ENCODE measurements around the gene DCAF6.

DCAF6 gene

DNA sequence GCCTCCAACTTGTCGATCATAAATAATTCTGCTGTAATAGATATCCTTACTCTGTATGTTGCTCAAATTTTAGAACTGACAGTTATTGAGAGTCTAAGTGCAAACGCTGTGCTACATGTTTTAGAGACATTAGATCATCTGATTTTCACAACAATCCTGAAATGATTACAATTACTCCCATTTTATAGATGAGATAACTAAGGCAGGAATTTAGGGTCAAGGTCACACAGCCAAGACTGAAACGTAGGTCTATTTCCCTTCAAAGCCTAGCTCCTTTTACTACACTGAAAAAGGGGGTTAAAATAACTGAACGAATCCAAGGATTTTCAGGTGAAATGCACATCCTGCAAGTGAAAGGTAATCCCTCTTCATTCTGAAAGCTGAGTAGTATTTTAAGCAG lies 2.7 kb upstream of the DCAF6 start:
- H3K36me3 ChIP-seq (ENCODE audit: control insufficient read depth in 4 of 4, insufficient read depth in 4 of 4, low read length in 3 of 4) = no peaks in the 10 kb centered on the region
- H3K9me3 ChIP-seq (ENCODE audit: control extremely low read depth in 1 of 5, control insufficient read depth in 4 of 5, insufficient read depth in 2 of 5, low read depth in 1 of 5, low read length in 4 of 5) = no peaks in the 10 kb centered on the region
- ChIA-PET CTCF (interaction anchor here (0.8 to 1.4 kb wide), 2 partner anchors 10 to 37 kb away, joined by 3 read pairs; no protein-coding TSS in a partner anchor), POLR2A (no interaction called here)
- H3K27me3 ChIP-seq (replicated peaks in 2 of 5; ENCODE audit: control insufficient read depth in 4 of 5, insufficient read depth in 5 of 5, low read length in 4 of 5) = no peaks in the 10 kb centered on the region
- no peak for DNase-seq
- WGBS (ENCODE audit: insufficient coverage) = no CpG with 5 or more reads among the region's 4 CpGs
- peaks cover 8 to 34% (median 21%) of the 10 kb centered on the region in 4 experiments for H3K4me1 ChIP-seq (ENCODE audit: control extremely low read depth in 1 of 4, control insufficient read depth in 4 of 4, insufficient read depth in 4 of 4, low read length in 3 of 4)
- peak overlapping the region in 3 of 7 experiments; percentile 75 to 99 (median 99) for H3K4me3 ChIP-seq (ENCODE audit: control insufficient read depth in 1 of 7, extremely low read depth in 1 of 7, insufficient read depth in 4 of 7, low read depth in 2 of 7, low read length in 6 of 7)
- peak overlapping the region in 1 of 2 experiments; percentile 98 for H3K27ac ChIP-seq (ENCODE audit: insufficient read depth in 1 of 2, low read depth in 1 of 2, low read length in 2 of 2, poor library complexity in 1 of 2, severe bottlenecking in 2 of 2)

GRCh38 chr1:167934426-167935215 lies 1.9 kb upstream of the DCAF6 start:
- WGBS (ENCODE audit: insufficient coverage) = no CpG with 5 or more reads among the region's 4 CpGs
- CTCF ChIA-PET = interaction anchor here (1.4 to 1.9 kb wide), 3 partner anchors 11 to 149 kb away, joined by 3 to 5 read pairs (median 4); no protein-coding TSS in a partner anchor
- H3K9me3 ChIP-seq (ENCODE audit: control extremely low read depth in 1 of 5, control insufficient read depth in 4 of 5, insufficient read depth in 2 of 5, low read depth in 1 of 5, low read length in 4 of 5) = no peaks in the 10 kb centered on the region
- no peaks in the 10 kb centered on the region for H3K36me3 ChIP-seq (ENCODE audit: control insufficient read depth in 4 of 4, insufficient read depth in 4 of 4, low read length in 3 of 4)
- POLR2A ChIA-PET = interaction anchor here (0.8 kb wide), 1 partner anchor 227 kb away, joined by 4 read pairs; no protein-coding TSS in a partner anchor
- H3K4me3 ChIP-seq (ENCODE audit: control insufficient read depth in 1 of 7, extremely low read depth in 1 of 7, insufficient read depth in 4 of 7, low read depth in 2 of 7, low read length in 6 of 7) = peak overlapping the region; percentile 75 to 99 (median 95)
- H3K27me3 ChIP-seq (replicated peaks in 2 of 5; ENCODE audit: control insufficient read depth in 4 of 5, insufficient read depth in 5 of 5, low read length in 4 of 5) = no peaks in the 10 kb centered on the region
- peak in 1 of 3 donors; percentile 7 for DNase-seq
- peaks cover 8 to 38% (median 22%) of the 10 kb centered on the region in 4 experiments for H3K4me1 ChIP-seq (ENCODE audit: control extremely low read depth in 1 of 4, control insufficient read depth in 4 of 4, insufficient read depth in 4 of 4, low read length in 3 of 4)
- peak overlapping the region; percentile 98 for H3K27ac ChIP-seq (ENCODE audit: insufficient read depth in 1 of 2, low read depth in 1 of 2, low read length in 2 of 2, poor library complexity in 1 of 2, severe bottlenecking in 2 of 2)

DNA sequence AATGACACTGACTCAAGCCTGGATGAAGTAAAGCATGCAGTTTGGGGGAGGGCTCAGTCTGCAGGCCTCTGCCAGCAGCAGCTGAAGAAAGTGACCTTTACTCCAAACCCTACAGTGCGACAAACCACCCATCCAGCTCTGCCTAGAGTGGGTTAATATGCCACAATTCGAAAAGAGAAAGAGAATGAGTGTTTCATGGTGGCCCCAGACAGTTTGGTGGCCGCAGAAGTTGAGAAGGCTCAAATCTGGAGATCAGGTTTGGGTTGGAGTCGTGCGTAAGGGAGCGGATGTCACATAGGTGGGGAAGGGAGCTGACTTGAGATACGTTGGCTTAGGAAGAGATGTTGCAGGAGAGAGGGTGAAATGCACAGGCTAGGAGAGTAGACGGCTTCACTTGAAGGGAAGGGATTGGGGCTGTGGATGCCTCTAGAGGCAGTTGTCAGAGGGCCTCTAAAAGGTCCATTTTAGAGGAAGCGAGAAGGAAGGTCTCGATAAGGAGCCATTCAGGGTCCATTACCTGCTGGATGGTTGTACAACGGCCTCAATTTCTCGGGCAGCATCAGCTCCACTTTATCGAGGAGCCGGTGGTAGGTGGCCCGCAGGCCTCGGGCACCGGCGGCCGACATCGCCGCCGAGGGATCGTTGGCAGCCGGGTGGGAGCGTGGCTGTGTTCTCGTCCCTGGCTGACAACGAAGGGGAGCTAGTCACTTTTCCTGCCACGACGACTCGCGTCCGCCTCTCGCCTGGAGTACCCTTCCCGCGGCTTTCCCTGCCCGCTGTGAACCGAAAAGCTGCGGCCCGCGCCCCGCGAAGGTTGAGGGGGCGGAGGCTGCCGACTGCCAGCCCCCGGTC lies 1.0 kb upstream of the DCAF6 start:
- H3K36me3 ChIP-seq (ENCODE audit: control insufficient read depth in 4 of 4, insufficient read depth in 4 of 4, low read length in 3 of 4) = no peaks in the 10 kb centered on the region
- H3K4me3 ChIP-seq (ENCODE audit: control insufficient read depth in 1 of 7, extremely low read depth in 1 of 7, insufficient read depth in 4 of 7, low read depth in 2 of 7, low read length in 6 of 7) = peak overlapping the region; percentile 75 to 99 (median 95)
- 0% methylated on average over 43 of the region's 45 CpGs for WGBS (ENCODE audit: insufficient coverage)
- peak; percentile 31 to 66 (median 53) for DNase-seq
- POLR2A ChIA-PET = interaction anchor here (0.7 to 1.6 kb wide), 6 partner anchors 9 to 1082 kb away, joined by 3 to 6 read pairs (median 4); partner anchors contain the start of gene ADCY10
- H3K27ac ChIP-seq (ENCODE audit: insufficient read depth in 1 of 2, low read depth in 1 of 2, low read length in 2 of 2, poor library complexity in 1 of 2, severe bottlenecking in 2 of 2) = peak overlapping the region; percentile 98
- no peaks in the 10 kb centered on the region for H3K9me3 ChIP-seq (ENCODE audit: control extremely low read depth in 1 of 5, control insufficient read depth in 4 of 5, insufficient read depth in 2 of 5, low read depth in 1 of 5, low read length in 4 of 5)
- no peaks in the 10 kb centered on the region for H3K27me3 ChIP-seq (replicated peaks in 2 of 5; ENCODE audit: control insufficient read depth in 4 of 5, insufficient read depth in 5 of 5, low read length in 4 of 5)
- H3K4me1 ChIP-seq (ENCODE audit: control extremely low read depth in 1 of 4, control insufficient read depth in 4 of 4, insufficient read depth in 4 of 4, low read length in 3 of 4) = peaks cover 8 to 38% (median 22%) of the 10 kb centered on the region in 4 experiments
- CTCF ChIA-PET = interaction anchor here (1.0 to 1.9 kb wide), 4 partner anchors 12 to 148 kb away, joined by 3 to 5 read pairs (median 4); no protein-coding TSS in a partner anchor

DNA sequence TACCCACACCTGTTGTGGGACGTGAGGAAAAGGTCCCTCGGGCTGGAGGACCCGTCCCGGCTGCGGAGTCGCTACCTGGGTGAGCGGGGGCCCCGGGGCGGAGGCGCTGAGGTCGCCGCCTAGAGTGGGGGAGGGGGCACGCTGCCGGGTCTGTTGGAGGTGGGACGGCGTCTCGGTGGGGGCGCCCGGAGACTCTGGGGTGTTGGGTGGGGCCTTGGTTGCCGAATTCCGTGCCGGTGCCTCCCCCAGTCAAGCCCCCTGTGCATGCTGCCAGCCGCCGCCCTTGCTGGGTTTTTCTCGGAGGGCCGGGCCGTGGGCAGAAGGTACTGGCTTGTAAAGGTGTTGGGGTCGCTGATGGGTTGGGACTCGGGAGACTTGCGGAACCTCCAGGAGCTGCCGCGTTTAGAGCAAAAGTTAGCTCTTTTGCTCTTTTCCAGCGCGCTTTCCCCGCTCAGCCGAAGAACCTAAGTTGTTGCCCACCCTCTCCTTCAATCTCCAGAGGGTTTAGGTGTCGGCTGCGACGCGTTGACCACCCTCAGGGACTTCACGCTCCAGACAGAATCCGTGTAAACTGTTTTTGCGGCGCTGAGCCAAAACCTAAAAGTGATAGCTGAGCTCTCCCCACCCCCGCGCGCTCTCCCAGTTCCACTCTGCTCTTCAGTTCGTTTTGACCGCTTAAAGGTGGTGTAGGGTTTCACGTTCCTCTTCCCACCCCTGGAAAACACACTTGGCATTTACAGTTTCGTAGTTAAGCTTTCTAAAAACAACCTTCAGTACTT lies 636 bp downstream of the DCAF6 start, which contains the start of gene MPC2:
MPC2 (minus strand) TSS at position 143 of the 779 bp plus-strand sequence. CDS start 1,231 bp downstream, outside the sequence.
- DNase-seq = peak; percentile 46 to 73 (median 67)
- H3K27me3 ChIP-seq (replicated peaks in 2 of 5; ENCODE audit: control insufficient read depth in 4 of 5, insufficient read depth in 5 of 5, low read length in 4 of 5) = no peaks in the 10 kb centered on the region
- H3K4me1 ChIP-seq (ENCODE audit: control extremely low read depth in 1 of 4, control insufficient read depth in 4 of 4, insufficient read depth in 4 of 4, low read length in 3 of 4) = peaks cover 8 to 38% (median 22%) of the 10 kb centered on the region in 4 experiments
- H3K4me3 ChIP-seq (ENCODE audit: control insufficient read depth in 1 of 7, extremely low read depth in 1 of 7, insufficient read depth in 4 of 7, low read depth in 2 of 7, low read length in 6 of 7) = peak within 1 kb of the TSS; percentile 75 to 99 (median 95)
- H3K9me3 ChIP-seq (ENCODE audit: control extremely low read depth in 1 of 5, control insufficient read depth in 4 of 5, insufficient read depth in 2 of 5, low read depth in 1 of 5, low read length in 4 of 5) = no peaks in the 10 kb centered on the region
- WGBS (ENCODE audit: insufficient coverage) = under 1% methylated on average over 39 of the region's 51 CpGs
- peaks cover 0 to 4% (median 0%) of the 10 kb centered on the region in 4 experiments for H3K36me3 ChIP-seq (ENCODE audit: control insufficient read depth in 4 of 4, insufficient read depth in 4 of 4, low read length in 3 of 4)
- ChIA-PET POLR2A (interaction anchor here (0.7 to 1.6 kb wide), 4 partner anchors 23 to 114 kb away, joined by 3 to 5 read pairs (median 3); partner anchors contain the start of gene ADCY10), CTCF (interaction anchor here (0.6 to 1.1 kb wide), 4 partner anchors 129 to 718 kb away, joined by 3 to 4 read pairs (median 3); no protein-coding TSS in a partner anchor)
- H3K27ac ChIP-seq (ENCODE audit: insufficient read depth in 1 of 2, low read depth in 1 of 2, low read length in 2 of 2, poor library complexity in 1 of 2, severe bottlenecking in 2 of 2) = peak within 1 kb of the TSS; percentile 98

DNA sequence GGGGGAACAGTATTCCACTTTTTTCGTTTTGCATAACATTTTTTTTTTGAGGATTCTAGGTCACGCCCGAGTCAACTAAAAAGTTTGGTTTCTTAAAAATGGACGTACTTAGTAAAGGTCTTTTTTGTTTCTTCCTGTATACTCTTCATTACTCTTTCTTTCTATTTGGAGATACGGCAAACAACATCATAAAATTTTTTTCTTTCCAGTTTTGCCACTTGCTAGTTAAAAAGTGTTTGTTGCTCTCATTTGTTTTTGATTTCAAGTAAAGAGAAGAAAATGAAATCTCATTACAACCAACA lies 1.2 kb downstream of the DCAF6 start:
- peak overlapping the region; percentile 98 for H3K27ac ChIP-seq (ENCODE audit: insufficient read depth in 1 of 2, low read depth in 1 of 2, low read length in 2 of 2, poor library complexity in 1 of 2, severe bottlenecking in 2 of 2)
- POLR2A ChIA-PET = no interaction called here
- H3K9me3 ChIP-seq (ENCODE audit: control extremely low read depth in 1 of 5, control insufficient read depth in 4 of 5, insufficient read depth in 2 of 5, low read depth in 1 of 5, low read length in 4 of 5) = no peaks in the 10 kb centered on the region

GRCh38 chr1:167938080-167938636 lies 1.7 kb downstream of the DCAF6 start:
- H3K4me1 ChIP-seq (ENCODE audit: control extremely low read depth in 1 of 4, control insufficient read depth in 4 of 4, insufficient read depth in 4 of 4, low read length in 3 of 4) = peaks cover 4 to 34% (median 22%) of the 10 kb centered on the region in 4 experiments
- H3K4me3 ChIP-seq (ENCODE audit: control insufficient read depth in 1 of 7, extremely low read depth in 1 of 7, insufficient read depth in 4 of 7, low read depth in 2 of 7, low read length in 6 of 7) = peak overlapping the region in 6 of 7 experiments; percentile 75 to 99 (median 95)
- H3K27me3 ChIP-seq (replicated peaks in 2 of 5; ENCODE audit: control insufficient read depth in 4 of 5, insufficient read depth in 5 of 5, low read length in 4 of 5) = no peaks in the 10 kb centered on the region
- WGBS (ENCODE audit: insufficient coverage) = no CpG with 5 or more reads among the region's 5 CpGs
- no peaks in the 10 kb centered on the region for H3K9me3 ChIP-seq (ENCODE audit: control extremely low read depth in 1 of 5, control insufficient read depth in 4 of 5, insufficient read depth in 2 of 5, low read depth in 1 of 5, low read length in 4 of 5)
- no peak for DNase-seq
- H3K27ac ChIP-seq (ENCODE audit: insufficient read depth in 1 of 2, low read depth in 1 of 2, low read length in 2 of 2, poor library complexity in 1 of 2, severe bottlenecking in 2 of 2) = peak overlapping the region; percentile 98
- H3K36me3 ChIP-seq (ENCODE audit: control insufficient read depth in 4 of 4, insufficient read depth in 4 of 4, low read length in 3 of 4) = peaks cover 0 to 7% (median under 1%) of the 10 kb centered on the region in 4 experiments
- POLR2A ChIA-PET = no interaction called here
- CTCF ChIA-PET = no interaction called here

More for the DNA sequence above, 1.2 kb downstream of the DCAF6 start:
- Histone ChIP-seq H3K27me3 (replicated peaks in 2 of 5; ENCODE audit: control insufficient read depth in 4 of 5, insufficient read depth in 5 of 5, low read length in 4 of 5) (no peaks in the 10 kb centered on the region), H3K4me1 (ENCODE audit: control extremely low read depth in 1 of 4, control insufficient read depth in 4 of 4, insufficient read depth in 4 of 4, low read length in 3 of 4) (peaks cover 8 to 38% (median 22%) of the 10 kb centered on the region in 4 experiments), H3K36me3 (ENCODE audit: control insufficient read depth in 4 of 4, insufficient read depth in 4 of 4, low read length in 3 of 4) (peaks cover 0 to 5% (median under 1%) of the 10 kb centered on the region in 4 experiments), H3K4me3 (ENCODE audit: control insufficient read depth in 1 of 7, extremely low read depth in 1 of 7, insufficient read depth in 4 of 7, low read depth in 2 of 7, low read length in 6 of 7) (peak overlapping the region in 6 of 7 experiments; percentile 75 to 99 (median 95))
- CTCF ChIA-PET = interaction anchor here (0.6 to 1.1 kb wide), 4 partner anchors 129 to 719 kb away, joined by 3 to 4 read pairs (median 3); no protein-coding TSS in a partner anchor
- WGBS (ENCODE audit: insufficient coverage) = no CpG with 5 or more reads among the region's 5 CpGs
- no peak for DNase-seq

Data from common myeloid progenitor, CD34-positive (primary cell).